D721Med (cell line): ENCODE measurements around the gene SEC16A.

ENCODE experiments used
- DNase-seq: peaks from one replicate; pipeline ENCODE4 v3.0.0; 2011; ENCODE audit warnings: low spot score; ENCODE audit not compliant: insufficient read length
- FAIRE-seq: peaks from 2 replicates; lab custom pipeline; 2011; peaks lifted over from hg19 to GRCh38; lab: Jason Lieb, UNC
- TF ChIP-seq, protein P1 (sequence below): IDR thresholded peaks from 2 replicates; pipeline ENCODE4 v1.5.1; 2012; ENCODE audit warnings: mild to moderate bottlenecking, control low read depth; ENCODE audit not compliant: insufficient read depth; ENCODE audit errors: missing control alignments

Gene SEC16A

DNA sequence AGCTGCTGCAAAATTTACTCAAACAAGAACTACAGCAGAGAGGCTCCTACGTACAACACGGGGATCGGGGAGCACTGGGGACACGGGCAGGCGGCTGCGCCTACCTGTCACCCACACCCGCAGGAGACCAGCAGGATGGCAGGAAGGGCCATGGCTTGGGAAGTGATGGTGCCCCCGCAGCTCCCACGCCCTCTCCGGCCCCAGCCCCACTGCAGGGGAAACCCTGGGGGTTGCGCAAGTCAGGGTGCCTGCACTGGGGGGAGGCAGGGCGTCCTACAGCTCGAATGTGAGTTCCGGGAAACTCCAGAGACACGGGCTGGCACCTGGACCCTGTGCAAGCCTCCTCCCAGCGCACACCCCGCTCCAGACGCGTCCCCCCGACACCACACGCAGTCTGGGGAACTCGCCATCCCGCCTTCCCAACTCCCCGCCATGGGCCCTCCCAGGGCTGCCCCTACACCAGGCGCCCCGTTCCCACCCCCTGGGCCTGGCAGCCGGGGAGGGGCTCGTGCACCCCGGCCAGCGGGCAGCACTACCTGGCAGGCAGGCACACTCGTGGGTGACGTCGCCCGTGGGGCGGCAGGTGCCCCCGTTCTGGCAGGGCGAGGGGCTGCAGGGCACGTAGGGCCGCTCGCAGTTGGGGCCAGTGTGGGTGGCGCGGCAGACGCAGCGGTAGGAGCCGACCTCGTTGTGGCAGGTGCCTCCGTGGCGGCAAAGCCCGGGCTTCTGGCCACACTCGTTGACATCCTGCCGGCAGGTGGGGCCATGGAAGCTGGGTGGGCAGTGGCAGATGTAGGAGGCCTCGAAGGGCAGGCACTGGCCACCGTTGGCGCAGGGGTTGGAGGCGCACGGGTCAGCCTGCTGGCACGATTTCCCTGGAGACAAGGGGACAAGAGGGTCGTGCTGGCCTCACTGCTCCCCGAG, 39.7 kb upstream of the SEC16A start:
- TF ChIP-seq, protein P1, sequence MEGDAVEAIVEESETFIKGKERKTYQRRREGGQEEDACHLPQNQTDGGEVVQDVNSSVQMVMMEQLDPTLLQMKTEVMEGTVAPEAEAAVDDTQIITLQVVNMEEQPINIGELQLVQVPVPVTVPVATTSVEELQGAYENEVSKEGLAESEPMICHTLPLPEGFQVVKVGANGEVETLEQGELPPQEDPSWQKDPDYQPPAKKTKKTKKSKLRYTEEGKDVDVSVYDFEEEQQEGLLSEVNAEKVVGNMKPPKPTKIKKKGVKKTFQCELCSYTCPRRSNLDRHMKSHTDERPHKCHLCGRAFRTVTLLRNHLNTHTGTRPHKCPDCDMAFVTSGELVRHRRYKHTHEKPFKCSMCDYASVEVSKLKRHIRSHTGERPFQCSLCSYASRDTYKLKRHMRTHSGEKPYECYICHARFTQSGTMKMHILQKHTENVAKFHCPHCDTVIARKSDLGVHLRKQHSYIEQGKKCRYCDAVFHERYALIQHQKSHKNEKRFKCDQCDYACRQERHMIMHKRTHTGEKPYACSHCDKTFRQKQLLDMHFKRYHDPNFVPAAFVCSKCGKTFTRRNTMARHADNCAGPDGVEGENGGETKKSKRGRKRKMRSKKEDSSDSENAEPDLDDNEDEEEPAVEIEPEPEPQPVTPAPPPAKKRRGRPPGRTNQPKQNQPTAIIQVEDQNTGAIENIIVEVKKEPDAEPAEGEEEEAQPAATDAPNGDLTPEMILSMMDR, result no peak
- FAIRE-seq (no peak), DNase-seq (no peak)

DNA sequence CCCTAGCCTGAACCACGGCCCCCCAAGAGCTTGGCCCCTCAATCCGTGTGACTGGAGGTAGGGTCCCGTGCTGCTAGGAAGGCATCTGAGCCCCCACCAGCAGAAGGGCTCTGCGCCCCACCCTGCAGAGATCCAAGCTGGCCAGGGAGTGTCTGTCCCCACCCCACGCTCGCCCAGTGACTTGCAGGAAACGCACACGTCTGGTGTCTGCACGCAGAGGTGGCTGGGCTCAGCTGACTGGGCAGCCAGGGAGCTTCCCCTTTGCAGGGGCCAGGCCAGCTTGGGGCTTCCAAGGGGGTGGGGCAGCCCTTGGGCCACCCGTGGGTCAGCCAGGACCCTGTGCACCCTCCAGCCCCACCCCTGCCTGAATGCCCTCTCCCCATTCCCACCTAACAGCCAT, 38.7 kb upstream of the SEC16A start:
- no peak for DNase-seq
- TF ChIP-seq, protein P1, result no peak
- FAIRE-seq, result no peak

DNA sequence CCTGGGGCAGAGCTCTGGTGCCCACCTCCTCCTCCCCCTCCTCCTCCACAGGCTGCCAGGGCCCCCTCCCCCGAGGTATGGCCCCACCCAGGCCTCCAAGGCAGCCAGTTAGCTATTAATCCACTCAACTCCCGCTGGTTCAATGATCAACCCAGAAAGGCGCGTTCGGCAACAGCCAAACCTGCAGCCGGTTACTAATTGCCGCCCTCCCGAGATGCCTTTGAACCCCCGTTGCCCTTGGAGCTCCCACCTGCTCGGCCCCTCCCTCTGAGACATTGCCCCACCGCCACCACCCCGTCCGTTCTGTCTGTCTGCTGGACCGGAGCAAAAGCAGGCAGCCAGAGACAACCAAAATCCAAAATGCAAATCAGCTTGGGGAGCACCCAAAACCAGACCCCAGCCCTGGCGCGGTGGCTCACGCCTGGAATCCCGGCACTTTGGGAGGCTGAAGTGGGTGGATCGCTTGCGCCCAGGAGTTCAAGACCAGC, 37.3 kb upstream of the SEC16A start:
- TF ChIP-seq, protein P1, result no peak
- FAIRE-seq (no peak), DNase-seq (no peak)

DNA sequence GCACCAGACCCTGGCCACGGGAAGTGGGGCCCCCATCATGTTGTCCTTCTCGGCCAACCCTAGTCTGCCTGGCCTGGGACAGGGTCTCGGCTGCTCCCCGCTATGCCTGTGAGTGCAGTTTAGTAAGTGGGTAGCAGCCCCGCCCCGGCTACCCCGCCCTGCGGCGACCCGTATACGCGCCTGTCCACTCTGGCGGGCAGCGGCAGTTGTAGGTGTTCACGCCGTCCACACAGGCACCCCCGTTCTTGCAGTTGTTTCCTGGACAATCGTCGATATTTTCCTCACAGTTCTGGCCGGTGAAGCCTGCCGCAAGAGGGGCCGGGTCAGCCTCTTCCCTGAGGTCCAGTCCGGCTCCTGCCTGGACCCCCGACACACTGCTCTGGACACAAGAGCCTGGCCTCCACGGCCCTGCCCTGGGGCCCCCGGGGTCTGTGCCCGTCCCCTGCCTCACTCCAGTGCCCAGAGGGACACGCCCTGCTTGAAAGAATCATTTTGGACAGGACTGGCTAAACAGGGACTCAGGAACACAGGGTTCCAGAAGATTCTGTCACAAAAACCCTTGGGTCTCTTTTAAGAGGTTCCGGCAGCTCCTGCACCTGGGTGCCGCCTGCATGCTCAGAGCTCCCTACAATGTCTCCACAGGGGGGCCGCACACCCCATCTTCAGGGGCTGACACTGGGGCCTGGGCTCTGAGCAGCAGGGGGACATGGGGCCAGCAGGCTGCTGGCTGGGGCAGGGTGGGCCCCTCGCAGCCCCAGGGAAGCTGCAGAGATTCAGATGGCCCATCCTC, 36.6 kb upstream of the SEC16A start:
- FAIRE-seq, result no peak
- DNase-seq, result no peak
- TF ChIP-seq, protein P1, result no peak

DNA sequence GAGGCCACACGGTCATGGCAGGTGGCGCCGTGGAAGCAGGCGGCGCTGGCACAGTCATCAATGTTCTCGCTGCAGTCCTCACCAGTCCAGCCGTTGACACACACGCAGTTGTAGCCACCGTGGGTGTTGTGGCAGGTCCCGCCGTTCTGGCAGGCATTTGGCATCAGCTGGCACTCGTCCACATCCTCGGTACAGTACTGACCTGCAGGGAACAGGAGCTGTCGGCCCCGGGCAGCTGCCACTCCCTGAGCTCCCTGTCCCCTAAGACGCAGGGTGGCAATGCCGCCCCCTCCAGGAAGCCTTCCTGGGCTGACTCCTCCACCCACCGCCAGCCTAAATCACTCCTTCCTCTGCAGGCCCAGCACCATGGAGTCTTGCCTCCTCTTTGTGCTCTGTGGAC, 35.8 kb upstream of the SEC16A start:
- DNase-seq, result no peak
- no peak for FAIRE-seq

DNA sequence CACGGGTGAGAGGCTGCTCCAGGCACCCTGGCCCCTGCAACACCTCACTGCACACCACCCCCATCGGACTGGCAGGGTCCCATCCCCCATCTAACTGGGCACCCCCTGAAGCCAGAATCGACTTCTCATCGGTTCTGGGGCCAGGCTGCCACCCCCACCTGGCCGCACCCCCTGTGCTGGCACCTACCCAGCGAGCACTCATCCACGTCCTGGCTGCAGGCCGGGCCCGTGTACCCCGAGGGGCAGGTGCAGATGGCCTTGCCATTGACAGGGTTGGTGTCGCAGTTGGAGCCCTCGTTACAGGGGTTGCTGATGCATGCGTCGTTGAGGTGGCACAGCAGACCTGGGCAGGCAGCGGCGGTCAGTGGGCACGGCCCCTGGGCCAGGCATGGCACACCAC, 35.1 kb upstream of the SEC16A start:
- TF ChIP-seq, protein P1, result no peak
- FAIRE-seq (no peak), DNase-seq (no peak)

More for the DNA sequence above, 35.8 kb upstream of the SEC16A start:
- TF ChIP-seq, protein P1, result no peak
